Heart right ventricle (tissue), 16 donors: ENCODE measurements around the gene CFAP299. TPM values are rescaled to one million over a fixed set of nuclear protein-coding genes. Genes with fewer than 3 reads are reported as not detected.
A peak's percentile ranks its signal among the peaks of the same experiment; 100 is the strongest.
"Not testable (repeated sequence)": the region's sequence is repeated elsewhere in the genome, so short reads cannot be mapped to it uniquely, and the experiment has no call there.

Source experiments
- ATAC-seq, 8 donors: fragments of 200-7000 bp; cut with Tn5 transposase; one replicate each; pipeline ENCODE4 v1.9.1; 2020; ENCODE audit warnings: mild to moderate bottlenecking in 8 of 8, moderate library complexity in 8 of 8, moderate number of reproducible peaks in 1 of 8
- DNase-seq, 2 donors: peaks; one replicate each; pipeline ENCODE4 v3.0.0-alpha.2; 2020
- H3K27ac ChIP-seq, 10 donors: fragments of 200-600 bp; sonication (generic) in 2 of 10; one replicate each; pipeline versions ENCODE4 v1.5.0 to v1.8.0; 2020 to 2022; ENCODE audit warnings: mild to moderate bottlenecking in 3 of 10
- H3K27me3 ChIP-seq, 7 donors: fragments of 200-600 bp; one replicate each; pipeline ENCODE4 v1.8.0; 2021 to 2022; ENCODE audit warnings: mild to moderate bottlenecking in 2 of 7
- H3K36me3 ChIP-seq, 9 donors: fragments of 200-600 bp; sonication (generic) in 1 of 9; one replicate each; pipeline versions ENCODE4 v1.5.0 to v1.8.0; 2020 to 2022; ENCODE audit warnings: mild to moderate bottlenecking in 2 of 9
- H3K4me1 ChIP-seq, 9 donors: fragments of 200-600 bp; sonication (generic) in 1 of 9; one replicate each; pipeline versions ENCODE4 v1.5.0 to v1.8.0; 2020 to 2022; ENCODE audit warnings: mild to moderate bottlenecking in 4 of 9
- H3K4me3 ChIP-seq, 10 donors: fragments of 200-600 bp; sonication (generic) in 2 of 10; one replicate each; pipeline versions ENCODE4 v1.5.0 to v1.8.0; 2020 to 2022; ENCODE audit warnings: mild to moderate bottlenecking in 7 of 10, moderate library complexity in 2 of 10
- H3K9me3 ChIP-seq, 11 donors: fragments of 200-600 bp in 10 of 11; sonication (generic) in 2 of 11; one replicate each; pipeline versions ENCODE4 v1.5.0 to v1.8.0; 2013 to 2022; ENCODE audit warnings: mild to moderate bottlenecking in 2 of 11, control low read depth in 1 of 11, moderate library complexity in 1 of 11
- WGBS, 2 donors: extraction: QIAGEN DNeasy Blood & Tissue Kit; methylation state at CpG; one replicate each; pipeline ENCODE4 v1.1.7; 2013; ENCODE audit warnings: inconsistent platforms in 1 of 2; 5-methylcytosine and 5-hydroxymethylcytosine counted together
- intact Hi-C, 10 donors: fragments of 100-400 bp; cut with DNase I; formaldehyde crosslinking; loops; one replicate each; pipeline versions ENCODE4 v1.11.1 to v1.14.2; 2022
- polyA plus RNA-seq, 2 donors: library from polyadenylated mRNA; stranded (reverse); fragments of 200-250 nt; gene quantifications; one replicate each; pipeline ENCODE4 v1.2.3, GENCODE V29; 2013
- total RNA-seq, 10 donors: library from RNA; stranded (reverse); fragmentation: NEBNext Ultra II Directional in 3 of 10; extraction: Animal tissue kit (Norgen Biotek cat#: 25700) in 3 of 10; gene quantifications; one replicate each; pipeline versions ENCODE4 v1.2.1 to v1.2.4, GENCODE V29; 2021 to 2023
- TF ChIP-seq, protein P1 (sequence below), 9 donors: fragments of 200-600 bp; sonication (generic) in 2 of 9; IDR thresholded peaks; one replicate each; pipeline versions ENCODE4 v1.5.0 to v1.8.0; 2021 to 2022; ENCODE audit warnings: antibody characterized with exemption in 9 of 9, mild to moderate bottlenecking in 5 of 9, moderate library complexity in 1 of 9
- donor health status: Arrhythmogenic right ventricular cardiomyopathy.
- donor health status: ischemic (EF 13 %, LVEDD 7.1; RV severe dilation, severe dysfunction).
- donor health status: healthy with polysubstance abuse.
- donor health status: DM: no; HTN: yes; CAD: no.
- donor health status: DM: no; HTN: no; CAD: no.
- donor health status: ischemic (EF 25% LVEDD 6.9; RV normal size, moderate dysfunction).
- donor health status: ischemic (EF 25% LVEDD 5.7; RV mildly dilated, moderate dysfunction).
- donor health status: healthy.
- donor health status: DM: yes; HTN: yes; CAD: no.
- donor health status: Ischemic cardiomyopathy.
- donor health status: ischemic (EF 35%, LVEDD 5.7; RV mildly dilated, moderate dysfunction).
- donor health status: nonischemic (EF 11% LVEDD 7.7; RV severe dilation, severe dysfunction).
- donor health status: DM: yes; HTN: yes; CAD: no.
- donor health status: PGD.
- donor health status: ischemic (EF 29% LVEDD 5.4; RV normal size, mild dysfunction).
- donor health status: nonischemic (EF 23%, LVEDD 6.1; RV moderate dilation, normal function).

Gene CFAP299
- total and polyA plus RNA-seq, 12 donors: 0.93 TPM; not detected in 11

DNA sequence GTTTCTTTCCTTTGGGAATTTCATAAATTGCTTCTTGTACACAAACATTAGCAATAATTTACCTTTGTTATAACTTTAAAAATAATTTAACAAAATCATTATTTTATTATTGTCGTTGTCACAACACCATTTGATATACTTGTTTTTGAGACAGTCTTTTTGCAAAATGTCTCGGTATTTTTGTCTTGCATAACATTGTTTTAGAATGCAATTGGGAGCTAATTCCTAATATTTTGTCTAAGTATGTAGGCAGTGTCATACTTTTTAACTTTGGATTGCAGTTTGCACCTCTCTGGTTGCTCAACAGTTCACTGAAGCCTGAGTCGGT is 340 bp upstream of the CFAP299 start:
- peaks cover 0 to 46% (median 20%) of the 10 kb centered on the region in 7 donors for H3K27me3 ChIP-seq
- intact Hi-C loops: loop anchor here in 4 of 10 donors (5.0 to 10.0 kb wide), 3 partner anchors 153 to 1383 kb away; no protein-coding TSS in a partner anchor
- no peak for ATAC-seq
- H3K27ac ChIP-seq: no peak overlapping the region
- 11 to 13% methylated on average over 3 of the region's 3 CpGs for WGBS, 2 donors
- H3K9me3 ChIP-seq: no peaks in the 10 kb centered on the region
- H3K4me3 ChIP-seq: peak overlapping the region in 9 of 10 donors; percentile 28 to 72 (median 58)
- TF ChIP-seq, protein P1, sequence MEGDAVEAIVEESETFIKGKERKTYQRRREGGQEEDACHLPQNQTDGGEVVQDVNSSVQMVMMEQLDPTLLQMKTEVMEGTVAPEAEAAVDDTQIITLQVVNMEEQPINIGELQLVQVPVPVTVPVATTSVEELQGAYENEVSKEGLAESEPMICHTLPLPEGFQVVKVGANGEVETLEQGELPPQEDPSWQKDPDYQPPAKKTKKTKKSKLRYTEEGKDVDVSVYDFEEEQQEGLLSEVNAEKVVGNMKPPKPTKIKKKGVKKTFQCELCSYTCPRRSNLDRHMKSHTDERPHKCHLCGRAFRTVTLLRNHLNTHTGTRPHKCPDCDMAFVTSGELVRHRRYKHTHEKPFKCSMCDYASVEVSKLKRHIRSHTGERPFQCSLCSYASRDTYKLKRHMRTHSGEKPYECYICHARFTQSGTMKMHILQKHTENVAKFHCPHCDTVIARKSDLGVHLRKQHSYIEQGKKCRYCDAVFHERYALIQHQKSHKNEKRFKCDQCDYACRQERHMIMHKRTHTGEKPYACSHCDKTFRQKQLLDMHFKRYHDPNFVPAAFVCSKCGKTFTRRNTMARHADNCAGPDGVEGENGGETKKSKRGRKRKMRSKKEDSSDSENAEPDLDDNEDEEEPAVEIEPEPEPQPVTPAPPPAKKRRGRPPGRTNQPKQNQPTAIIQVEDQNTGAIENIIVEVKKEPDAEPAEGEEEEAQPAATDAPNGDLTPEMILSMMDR (IDR thresholded peaks at IDR 0.05): no peak
- no peaks in the 10 kb centered on the region for H3K36me3 ChIP-seq
- H3K4me1 ChIP-seq: peaks cover 0 to 16% (median 6%) of the 10 kb centered on the region in 9 donors
- no peak for DNase-seq

DNA sequence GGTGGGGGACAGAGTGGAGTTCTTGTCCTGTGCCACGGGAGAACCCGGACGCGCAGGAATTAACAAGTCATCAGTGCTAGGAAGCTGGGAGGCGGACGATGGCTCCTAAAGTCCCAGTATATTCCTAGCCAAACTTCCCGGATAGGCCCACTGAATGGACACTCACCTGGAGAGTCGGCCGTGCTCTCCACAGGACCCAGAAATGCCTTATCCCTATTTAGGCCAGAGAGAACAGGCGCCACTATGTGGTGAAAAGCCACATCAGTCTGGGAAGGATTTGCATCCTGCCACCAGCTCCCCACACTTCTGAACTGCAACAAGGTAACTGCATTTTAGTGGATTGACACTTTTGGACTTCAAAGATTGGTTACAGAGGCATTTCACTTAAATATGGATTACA is 1.1 kb downstream of the CFAP299 start:
- DNase-seq (no peak), ATAC-seq (peak in 6 of 8 donors; percentile 28 to 74 (median 64))
- Histone ChIP-seq H3K27me3 (peaks cover 0 to 41% (median 20%) of the 10 kb centered on the region in 7 donors), H3K4me3 (peak overlapping the region in 4 of 10 donors; percentile 59 to 72 (median 67)), H3K27ac (no peak overlapping the region), H3K36me3 (no peaks in the 10 kb centered on the region), H3K4me1 (peaks cover 0 to 16% (median 6%) of the 10 kb centered on the region in 9 donors), H3K9me3 (peaks cover 0 to 4% (median 0%) of the 10 kb centered on the region in 11 donors)
- intact Hi-C loops: loop anchor here in 4 of 10 donors (5.0 to 10.0 kb wide), 3 partner anchors 154 to 1384 kb away; no protein-coding TSS in a partner anchor
- 11 to 14% methylated on average over 10 of the region's 10 CpGs for WGBS, 2 donors
- TF ChIP-seq, protein P1 (IDR thresholded peaks at IDR 0.05): peak in 6 of 9 donors; percentile 11 to 41 (median 32)

DNA sequence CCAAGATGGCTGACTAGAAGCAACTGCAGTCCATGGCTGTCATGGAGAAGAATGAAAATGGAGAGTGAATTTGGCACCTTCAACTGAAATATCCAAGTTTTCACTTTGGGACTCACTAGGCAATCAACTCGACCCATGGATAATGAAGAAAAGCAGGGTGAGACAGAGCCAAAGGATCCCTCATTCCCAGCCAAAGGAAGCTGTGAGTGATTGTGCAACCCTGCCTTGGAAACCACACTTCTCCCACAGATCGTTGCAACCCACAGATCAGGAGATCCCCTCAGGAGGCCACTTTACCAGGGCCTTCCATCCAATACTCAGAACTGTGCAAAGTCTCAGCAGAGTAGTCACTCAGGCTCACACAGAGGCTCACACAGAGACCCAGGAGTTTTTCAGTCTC is 4.5 kb downstream of the CFAP299 start:
- ATAC-seq: no peak
- H3K4me3 ChIP-seq: no peak overlapping the region
- H3K27me3 ChIP-seq: peaks cover 0 to 20% (median 16%) of the 10 kb centered on the region in 7 donors
- 47 to 61% methylated on average over 2 of the region's 2 CpGs for WGBS, 2 donors
- H3K36me3 ChIP-seq: no peaks in the 10 kb centered on the region
- no peak for DNase-seq
- H3K27ac ChIP-seq: no peak overlapping the region
- peaks cover 0 to 15% (median 6%) of the 10 kb centered on the region in 9 donors for H3K4me1 ChIP-seq
- peaks cover 0 to 30% (median 8%) of the 10 kb centered on the region in 11 donors for H3K9me3 ChIP-seq
- intact Hi-C loops: no loop called here
- TF ChIP-seq, protein P1 (IDR thresholded peaks at IDR 0.05): no peak

DNA sequence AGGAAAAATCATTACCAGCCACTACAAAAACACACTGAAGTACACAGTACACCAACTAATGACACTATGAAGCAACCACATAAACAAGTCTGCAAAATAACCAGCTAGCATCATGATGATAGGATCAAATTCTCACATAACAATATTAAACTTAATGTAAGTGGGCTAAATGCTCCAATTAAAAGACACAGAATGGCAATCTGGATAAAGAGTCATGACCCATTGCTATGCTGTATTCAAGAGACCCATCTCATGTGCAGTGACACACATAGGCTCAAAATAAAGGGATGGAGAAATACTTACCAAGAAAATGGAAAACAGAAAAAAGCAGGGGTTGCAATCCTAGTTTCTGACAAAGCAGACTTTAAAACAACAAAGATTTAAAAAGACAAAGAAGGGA is 7.2 kb downstream of the CFAP299 start:
- DNase-seq, H3K27ac ChIP-seq, intact Hi-C loops, H3K27me3 ChIP-seq, H3K4me1 ChIP-seq, ATAC-seq, H3K4me3 ChIP-seq, H3K36me3 ChIP-seq: not testable (repeated sequence)
- H3K9me3 ChIP-seq: peaks cover 0 to 34% (median 8%) of the 10 kb centered on the region in 11 donors

DNA sequence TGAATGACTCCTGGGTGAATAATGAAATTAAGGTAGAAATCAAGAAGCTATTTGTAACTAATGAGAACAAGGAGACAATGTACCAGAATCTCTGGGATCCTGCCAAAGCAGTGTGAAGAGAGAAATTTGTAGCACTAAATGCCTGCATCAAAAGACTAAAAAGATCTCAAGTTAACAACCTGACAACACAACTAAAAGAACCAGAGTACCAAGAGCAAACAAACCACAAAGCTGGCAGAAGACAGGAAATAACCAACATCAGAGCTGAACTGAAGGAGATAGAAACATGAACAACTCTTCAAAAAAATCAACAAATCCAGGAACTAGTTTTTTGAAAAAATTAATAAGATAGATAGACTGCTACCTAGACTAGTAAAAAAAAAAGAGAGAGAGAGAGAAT is 8.4 kb downstream of the CFAP299 start:
- ATAC-seq (no peak), DNase-seq (no peak)
- TF ChIP-seq, protein P1 (IDR thresholded peaks at IDR 0.05): no peak
- Histone ChIP-seq H3K27ac (no peak overlapping the region), H3K27me3 (peaks cover 0 to 8% (median 0%) of the 10 kb centered on the region in 7 donors), H3K4me1 (no peaks in the 10 kb centered on the region), H3K36me3 (no peaks in the 10 kb centered on the region), H3K4me3 (no peak overlapping the region), H3K9me3 (peaks cover 0 to 34% (median 8%) of the 10 kb centered on the region in 11 donors)
- intact Hi-C loops: no loop called here
